Thoracic aorta (tissue), 2 donors: ENCODE data around the gene NAT10. TPM values are rescaled to one million over a fixed set of nuclear protein-coding genes. Genes with fewer than 3 reads are reported as not detected.
"Not testable (repeated sequence)": the region's sequence is repeated elsewhere in the genome, so short reads cannot be mapped to it uniquely, and the experiment has no call there.

Experiments
- ATAC-seq: fragments of 150-250 bp; one replicate; pipeline ENCODE4 v1.8.0; 2017; ENCODE audit warnings: low read depth; ENCODE audit not compliant: insufficient number of reproducible peaks, low FRiP score
- DNase-seq: peaks from one replicate; pipeline ENCODE4 v3.0.0-alpha.2; 2020; ENCODE audit warnings: low spot score
- H3K27ac ChIP-seq, 2 donors: fragments of 200-600 bp; sonication (generic); 1 replicate in 1 of 2; 2 replicates in 1 of 2; pipeline ENCODE4 v1.5.1; 2016; ENCODE audit warnings: mild to moderate bottlenecking in 2 of 2, moderate library complexity in 2 of 2
- H3K27me3 ChIP-seq: fragments of 200-600 bp; sonication (generic); replicated peaks from 2 replicates; pipeline ENCODE4 v1.6.0; 2016; ENCODE audit warnings: mild to moderate bottlenecking; ENCODE audit not compliant: insufficient read depth
- H3K36me3 ChIP-seq: fragments of 200-600 bp; sonication (generic); one replicate; pipeline ENCODE4 v1.5.1; 2016
- H3K4me1 ChIP-seq, 2 donors: fragments of 200-600 bp; sonication (generic); 1 replicate in 1 of 2; 2 replicates in 1 of 2; pipeline versions ENCODE4 v1.5.1 to v1.6.0; 2016; ENCODE audit warnings: low read depth in 2 of 2, mild to moderate bottlenecking in 1 of 2; ENCODE audit not compliant: control insufficient read depth in 1 of 2
- H3K4me3 ChIP-seq: fragments of 200-600 bp; sonication (generic); 2 replicates; pipeline ENCODE4 v1.5.1; 2016; ENCODE audit warnings: mild to moderate bottlenecking
- H3K9me3 ChIP-seq: fragments of 200-600 bp; sonication (generic); 2 replicates; pipeline ENCODE4 v1.5.1; 2016
- CTCF ChIP-seq: fragments of 200-600 bp; sonication (generic); IDR thresholded peaks from one replicate; pipeline ENCODE4 v1.5.1; 2019; ENCODE audit warnings: antibody characterized with exemption
- total RNA-seq, 2 donors: library from RNA; depleted of rRNA; stranded (reverse); fragments of >200 nt; gene quantifications; one replicate each; pipeline versions ENCODE4 v1.1.0 to v1.2.3, GENCODE V29; 2016

Gene NAT10
- total RNA-seq, 2 donors from 2014 or later, result 14.1 to 39.9 TPM

- Histone ChIP-seq H3K4me1 (no peaks in the 10 kb centered on the region), H3K27me3 (no peaks in the 10 kb centered on the region), H3K9me3 (no peaks in the 10 kb centered on the region), H3K36me3 (peaks cover 71% of the 10 kb centered on the region), H3K4me3 (no peak overlapping the region), H3K27ac (no peak overlapping the region)
- TF ChIP-seq CTCF, result no peak
- ATAC-seq (no peak), DNase-seq (no peak)
Measured at GRCh38 chr11:34086554-34087283, 18.7 kb upstream of the NAT10 start.

- no peaks in the 10 kb centered on the region for H3K4me1 ChIP-seq
- DNase-seq, result no peak
- ATAC-seq, result no peak
- H3K4me3 ChIP-seq, result no peak overlapping the region
- H3K36me3 ChIP-seq, result peaks cover 61% of the 10 kb centered on the region
- H3K27me3 ChIP-seq, result no peaks in the 10 kb centered on the region
- TF ChIP-seq CTCF, result no peak
- no peak overlapping the region for H3K27ac ChIP-seq
- no peaks in the 10 kb centered on the region for H3K9me3 ChIP-seq
Measured at GRCh38 chr11:34091825-34092224, 13.6 kb upstream of the NAT10 start.

- not testable (repeated sequence) for DNase-seq, H3K9me3 ChIP-seq, H3K27me3 ChIP-seq, ATAC-seq, H3K27ac ChIP-seq, H3K4me3 ChIP-seq, H3K4me1 ChIP-seq
- H3K36me3 ChIP-seq, result peaks cover 66% of the 10 kb centered on the region
Measured at GRCh38 chr11:34094900-34095299, 10.5 kb upstream of the NAT10 start.

GRCh38 chr11:34098813-34099212, 6.6 kb upstream of the NAT10 start:
- peaks cover 46% of the 10 kb centered on the region for H3K36me3 ChIP-seq
- DNase-seq (no peak), ATAC-seq (no peak)
- no peak overlapping the region for H3K4me3 ChIP-seq
- TF ChIP-seq CTCF, result no peak
- H3K9me3 ChIP-seq, result no peaks in the 10 kb centered on the region
- H3K27me3 ChIP-seq, result no peaks in the 10 kb centered on the region
- H3K27ac ChIP-seq, result no peak overlapping the region
- H3K4me1 ChIP-seq, result no peaks in the 10 kb centered on the region

GRCh38 chr11:34104680-34105078, 750 bp upstream of the NAT10 start:
- Histone ChIP-seq H3K27me3 (no peaks in the 10 kb centered on the region), H3K36me3 (peaks cover 16% of the 10 kb centered on the region), H3K9me3 (no peaks in the 10 kb centered on the region), H3K27ac (peak overlapping the region; percentile 93 to 95), H3K4me3 (peak overlapping the region; percentile 85), H3K4me1 (peaks cover 12 to 20% of the 10 kb centered on the region in 2 donors)
- peak; percentile 10 for TF ChIP-seq CTCF
- ATAC-seq (no peak), DNase-seq (no peak)
